RKO (cell line): ENCODE measurements around the gene CDC14A.
"Not testable (repeated sequence)": the region's sequence is repeated elsewhere in the genome, so short reads cannot be mapped to it uniquely, and the experiment has no call there.

ENCODE experiments used
- DNase-seq: peaks from one replicate; pipeline ENCODE4 v3.0.0-alpha.2; 2016; ENCODE audit warnings: low spot score

The CDC14A gene

GRCh38 chr1:100335436-100335835 lies 16.9 kb upstream of the CDC14A start:
- DNase-seq, result no peak

GRCh38 chr1:100337878-100338277 lies 14.4 kb upstream of the CDC14A start:
- DNase-seq, result not testable (repeated sequence)

GRCh38 chr1:100339735-100340134 lies 12.6 kb upstream of the CDC14A start:
- DNase-seq, result not testable (repeated sequence)

GRCh38 chr1:100340494-100340893 lies 11.8 kb upstream of the CDC14A start:
- no peak for DNase-seq

- DNase-seq, result no peak
Measured at GRCh38 chr1:100342348-100342747, 10.0 kb upstream of the CDC14A start.

- no peak for DNase-seq
Measured at GRCh38 chr1:100343897-100344296, 8.4 kb upstream of the CDC14A start.

- DNase-seq, result no peak
Measured at GRCh38 chr1:100344774-100345173, 7.5 kb upstream of the CDC14A start.

- no peak for DNase-seq
Measured at GRCh38 chr1:100346387-100346786, 5.9 kb upstream of the CDC14A start.

GRCh38 chr1:100347009-100347966 lies 5.0 kb upstream of the CDC14A start:
- DNase-seq, result no peak

GRCh38 chr1:100348549-100349144 lies 3.7 kb upstream of the CDC14A start:
- no peak for DNase-seq

- no peak for DNase-seq
Measured at GRCh38 chr1:100349246-100349645, 3.1 kb upstream of the CDC14A start.

- no peak for DNase-seq
Measured at GRCh38 chr1:100350787-100351094, 1.6 kb upstream of the CDC14A start.

- DNase-seq, result peak; percentile 97
Measured at GRCh38 chr1:100351095-100351887, 1.0 kb upstream of the CDC14A start.

- DNase-seq, result peak; percentile 56
Measured at GRCh38 chr1:100353071-100353801, 930 bp downstream of the CDC14A start.

GRCh38 chr1:100353988-100354387 lies 1.7 kb downstream of the CDC14A start:
- peak; percentile 90 for DNase-seq

GRCh38 chr1:100354971-100355394 lies 2.7 kb downstream of the CDC14A start:
- peak; percentile 39 for DNase-seq

GRCh38 chr1:100358210-100358609 lies 5.9 kb downstream of the CDC14A start:
- peak; percentile 32 for DNase-seq

GRCh38 chr1:100359139-100359538 lies 6.8 kb downstream of the CDC14A start:
- no peak for DNase-seq

GRCh38 chr1:100360790-100361510 lies 8.6 kb downstream of the CDC14A start:
- no peak for DNase-seq

GRCh38 chr1:100361511-100362089 lies 9.3 kb downstream of the CDC14A start:
- no peak for DNase-seq
